Upper lobe of left lung (tissue), 6 donors: ENCODE results near the gene ITIH2. TPM values are rescaled to one million over a fixed set of nuclear protein-coding genes. Genes with fewer than 3 reads are reported as not detected.

Experiments
- ATAC-seq, 2 donors: fragments of 200-7000 bp; cut with Tn5 transposase; one replicate each; pipeline ENCODE4 v1.9.1; 2022; ENCODE audit warnings: mild to moderate bottlenecking in 2 of 2, moderate library complexity in 2 of 2; ENCODE audit not compliant: low FRiP score in 2 of 2
- DNase-seq, 2 donors: peaks; one replicate each; pipeline ENCODE4 v3.0.0-alpha.2; 2019 to 2020
- H3K27ac ChIP-seq, 4 donors: fragments of 200-600 bp; sonication (generic); one replicate each; pipeline ENCODE4 v1.5.1; 2016 to 2019
- H3K27me3 ChIP-seq, 4 donors: fragments of 200-600 bp; sonication (generic); one replicate each; pipeline ENCODE4 v1.5.1; 2017 to 2019
- H3K36me3 ChIP-seq, 4 donors: fragments of 200-600 bp; sonication (generic); one replicate each; pipeline ENCODE4 v1.5.1; 2016 to 2019
- H3K4me1 ChIP-seq, 4 donors: fragments of 200-600 bp; sonication (generic); one replicate each; pipeline ENCODE4 v1.5.1; 2018 to 2019
- H3K4me3 ChIP-seq, 4 donors: fragments of 200-600 bp; sonication (generic); one replicate each; pipeline ENCODE4 v1.5.1; 2017 to 2019; ENCODE audit warnings: mild to moderate bottlenecking in 2 of 4, moderate library complexity in 1 of 4
- H3K9me3 ChIP-seq, 4 donors: fragments of 200-600 bp; sonication (generic); one replicate each; pipeline ENCODE4 v1.5.1; 2018 to 2019
- CTCF ChIP-seq, 6 experiments: fragments of 450-650 bp in 4 of 6; fragments of 200-600 bp in 2 of 6; sonication (generic) in 2 of 6; IDR thresholded peaks; one replicate each; pipeline ENCODE4 v1.5.1; 2016 to 2019; ENCODE audit warnings: antibody characterized with exemption in 6 of 6
- EP300 ChIP-seq, 4 donors: sonication (generic); formaldehyde crosslinking; IDR thresholded peaks; one replicate each; pipeline ENCODE4 v1.5.1; 2017; ENCODE audit warnings: antibody characterized with exemption in 4 of 4, control low read depth in 2 of 4
- POLR2A ChIP-seq, 4 donors: fragments of 450-650 bp; IDR thresholded peaks; one replicate each; pipeline ENCODE4 v1.5.1; 2016 to 2017; ENCODE audit warnings: antibody characterized with exemption in 4 of 4, mild to moderate bottlenecking in 2 of 4
- POLR2AphosphoS5 ChIP-seq, 2 donors: sonication (generic); formaldehyde crosslinking; IDR thresholded peaks; one replicate each; pipeline ENCODE4 v1.5.1; 2017; ENCODE audit warnings: antibody characterized with exemption in 2 of 2
- WGBS, 2 donors: methylation state at CpG; one replicate each; pipeline ENCODE4 v1.1.5; 2017 to 2018; 5-methylcytosine and 5-hydroxymethylcytosine counted together
- total RNA-seq, 6 donors: library from RNA; depleted of rRNA in 4 of 6; stranded (reverse); fragments of >200 nt in 4 of 6; gene quantifications; one replicate each; pipeline versions ENCODE4 v1.1.0 to v1.2.1, GENCODE V29; 2016 to 2021
- donor health status: DM: no; HTN: no; CAD: no; lungs with moderate emphysema.
- donor health status: DM: no; HTN: yes; CAD: no; lungs with severe emphysema.

Gene ITIH2
- total RNA-seq, 6 donors from 2014 or later, result 0.61 to 1.5 (median 0.61) TPM; not detected in 3

GRCh38 chr10:7792541-7792940, 89.4 kb downstream of the ITIH2 start:
- TF ChIP-seq POLR2AphosphoS5 (IDR thresholded peaks at IDR 0.05) (no peak), EP300 (IDR thresholded peaks at IDR 0.05) (no peak), POLR2A (IDR thresholded peaks at IDR 0.05) (no peak), CTCF (IDR thresholded peaks at IDR 0.05) (no peak)
- no peak overlapping the region for H3K27ac ChIP-seq
- H3K36me3 ChIP-seq, result peaks cover 3 to 9% (median 7%) of the 10 kb centered on the region in 4 donors
- ATAC-seq, result no peak
- no peaks in the 10 kb centered on the region for H3K9me3 ChIP-seq
- peaks cover 13 to 50% (median 24%) of the 10 kb centered on the region in 4 donors for H3K4me1 ChIP-seq
- H3K27me3 ChIP-seq, result no peaks in the 10 kb centered on the region
- DNase-seq, result no peak
- WGBS, 2 donors, result 81 to 90% methylated on average over 1 of the region's 1 CpG
- H3K4me3 ChIP-seq, result no peak overlapping the region

GRCh38 chr10:7794251-7795026, 91.3 kb downstream of the ITIH2 start:
- no peaks in the 10 kb centered on the region for H3K9me3 ChIP-seq
- H3K4me1 ChIP-seq, result peaks cover 4 to 39% (median 16%) of the 10 kb centered on the region in 4 donors
- 71 to 96% methylated on average over 4 of the region's 4 CpGs for WGBS, 2 donors
- TF ChIP-seq POLR2A (IDR thresholded peaks at IDR 0.05), result no peak
- no peak for TF ChIP-seq POLR2AphosphoS5 (IDR thresholded peaks at IDR 0.05)
- TF ChIP-seq CTCF (IDR thresholded peaks at IDR 0.05), result no peak
- no peak for TF ChIP-seq EP300 (IDR thresholded peaks at IDR 0.05)
- H3K27ac ChIP-seq, result no peak overlapping the region
- no peak overlapping the region for H3K4me3 ChIP-seq
- ATAC-seq (no peak), DNase-seq (no peak)
- H3K36me3 ChIP-seq, result peaks cover 14 to 28% (median 23%) of the 10 kb centered on the region in 4 donors
- no peaks in the 10 kb centered on the region for H3K27me3 ChIP-seq

- DNase-seq, result no peak
- Histone ChIP-seq H3K4me1 (peaks cover 2 to 29% (median 13%) of the 10 kb centered on the region in 4 donors), H3K27ac (no peak overlapping the region), H3K9me3 (no peaks in the 10 kb centered on the region), H3K4me3 (no peak overlapping the region), H3K36me3 (peaks cover 18 to 40% (median 35%) of the 10 kb centered on the region in 4 donors), H3K27me3 (no peaks in the 10 kb centered on the region)
- ATAC-seq, result peak; percentile 37 to 45
- TF ChIP-seq POLR2A (IDR thresholded peaks at IDR 0.05) (no peak), POLR2AphosphoS5 (IDR thresholded peaks at IDR 0.05) (no peak), EP300 (IDR thresholded peaks at IDR 0.05) (no peak), CTCF (IDR thresholded peaks at IDR 0.05) (no peak)
- 60 to 76% methylated on average over 4 of the region's 4 CpGs for WGBS, 2 donors
Measured at GRCh38 chr10:7795605-7796004, 92.5 kb downstream of the ITIH2 start.

GRCh38 chr10:7797582-7797981, 94.5 kb downstream of the ITIH2 start:
- peaks cover 2 to 18% (median 10%) of the 10 kb centered on the region in 4 donors for H3K4me1 ChIP-seq
- TF ChIP-seq POLR2A (IDR thresholded peaks at IDR 0.05) (no peak), EP300 (IDR thresholded peaks at IDR 0.05) (no peak), POLR2AphosphoS5 (IDR thresholded peaks at IDR 0.05) (no peak), CTCF (IDR thresholded peaks at IDR 0.05) (no peak)
- H3K4me3 ChIP-seq, result no peak overlapping the region
- H3K27me3 ChIP-seq, result no peaks in the 10 kb centered on the region
- H3K9me3 ChIP-seq, result no peaks in the 10 kb centered on the region
- H3K36me3 ChIP-seq, result peaks cover 35 to 60% (median 52%) of the 10 kb centered on the region in 4 donors
- no peak overlapping the region for H3K27ac ChIP-seq
- DNase-seq (no peak), ATAC-seq (peak in 1 of 2 donors; percentile 39)
- 64 to 65% methylated on average over 6 of the region's 6 CpGs for WGBS, 2 donors

Other genes starting within 250 kb of the ITIH2 start
- 10 to 100 TPM in 5 of 6 donors, 1 to 10 TPM in 1; 9.7 to 21.0 (median 11.6) TPM for gene ITIH5, start 36.4 kb upstream of the ITIH2 start, total RNA-seq
- gene KIN, start 84.7 kb downstream of the ITIH2 start, total RNA-seq, result 10 to 100 TPM in 2 of 6 donors, 1 to 10 TPM in 4; 5.9 to 14.7 (median 9.5) TPM
- 100 to 1,000 TPM; 130 to 237 (median 165) TPM for gene ATP5F1C, start 84.9 kb downstream of the ITIH2 start, total RNA-seq
- gene TAF3, start 115.2 kb downstream of the ITIH2 start, total RNA-seq, result 10 to 100 TPM in 3 of 6 donors, 1 to 10 TPM in 3; 6.8 to 16.8 (median 10.1) TPM